Measurements from ENCODE around the gene AQP2.

The AQP2 gene

DNA sequence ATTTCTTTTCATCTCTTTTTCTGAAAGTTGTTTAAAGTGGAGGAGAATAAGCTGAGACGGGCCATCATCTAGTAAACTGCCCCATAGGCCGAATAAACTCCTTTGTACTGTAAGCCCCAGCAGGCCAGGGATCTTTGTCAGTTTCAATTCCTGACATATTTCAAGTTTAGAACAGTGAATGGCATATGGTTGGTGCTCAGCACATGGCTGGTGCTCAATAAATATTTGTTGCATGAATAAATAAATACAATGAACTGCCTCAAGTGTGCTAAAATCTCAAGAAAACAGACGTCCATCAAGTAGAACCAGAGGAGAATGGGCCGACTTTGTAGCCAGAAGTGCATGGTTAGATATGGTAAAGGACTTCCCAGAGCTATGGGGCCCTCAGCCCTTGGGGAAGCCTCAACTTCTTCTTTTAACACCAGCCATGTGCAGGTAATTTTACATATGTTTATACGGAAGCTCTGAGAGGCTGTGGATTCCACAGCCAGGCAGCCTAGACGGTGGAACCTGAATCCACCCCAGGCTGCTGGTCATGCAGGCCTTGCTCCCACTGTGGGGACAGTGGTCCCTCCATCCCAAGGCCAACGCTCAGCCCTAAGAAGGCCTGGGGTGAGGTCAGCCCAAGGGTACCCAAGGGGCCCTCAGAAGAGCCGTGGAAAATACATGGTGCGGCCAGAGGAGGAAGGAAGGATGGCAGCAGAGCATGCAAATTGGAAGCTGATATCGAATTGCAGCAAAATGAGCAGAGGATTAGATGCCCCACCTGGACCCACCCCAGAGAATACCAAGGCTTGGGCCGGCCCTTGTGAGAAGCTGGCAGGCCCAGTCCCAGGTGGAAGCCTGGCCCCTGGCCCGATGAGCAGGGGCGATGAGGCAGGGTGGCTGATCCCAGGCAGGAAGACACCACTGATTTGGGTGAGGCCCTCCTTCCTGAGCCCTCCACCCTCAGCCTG is 8.7 kb upstream of the AQP2 start:
- DNase-seq (ENCODE audit: low read depth in 2 of 2) = no peak

DNA sequence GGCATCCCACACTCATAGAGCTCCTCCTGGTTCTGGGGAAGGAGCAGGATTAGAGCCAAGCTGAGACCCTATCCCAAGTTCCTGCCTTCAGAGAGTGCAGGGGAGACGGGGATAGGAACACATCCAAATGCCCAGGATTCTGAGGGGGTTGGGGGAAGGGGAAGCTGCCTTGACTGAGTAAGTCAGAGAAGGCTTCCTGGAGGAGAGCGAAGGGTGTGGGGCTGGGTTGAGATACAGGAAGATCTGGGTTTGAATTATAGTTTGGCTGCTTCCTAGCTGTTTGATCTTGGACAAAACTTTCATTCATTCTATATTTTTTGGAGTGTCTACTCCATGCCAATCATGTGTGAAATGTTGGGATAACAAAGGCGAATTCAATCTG is 8.0 kb upstream of the AQP2 start:
- no peak for DNase-seq (ENCODE audit: low read depth in 2 of 2)

DNA sequence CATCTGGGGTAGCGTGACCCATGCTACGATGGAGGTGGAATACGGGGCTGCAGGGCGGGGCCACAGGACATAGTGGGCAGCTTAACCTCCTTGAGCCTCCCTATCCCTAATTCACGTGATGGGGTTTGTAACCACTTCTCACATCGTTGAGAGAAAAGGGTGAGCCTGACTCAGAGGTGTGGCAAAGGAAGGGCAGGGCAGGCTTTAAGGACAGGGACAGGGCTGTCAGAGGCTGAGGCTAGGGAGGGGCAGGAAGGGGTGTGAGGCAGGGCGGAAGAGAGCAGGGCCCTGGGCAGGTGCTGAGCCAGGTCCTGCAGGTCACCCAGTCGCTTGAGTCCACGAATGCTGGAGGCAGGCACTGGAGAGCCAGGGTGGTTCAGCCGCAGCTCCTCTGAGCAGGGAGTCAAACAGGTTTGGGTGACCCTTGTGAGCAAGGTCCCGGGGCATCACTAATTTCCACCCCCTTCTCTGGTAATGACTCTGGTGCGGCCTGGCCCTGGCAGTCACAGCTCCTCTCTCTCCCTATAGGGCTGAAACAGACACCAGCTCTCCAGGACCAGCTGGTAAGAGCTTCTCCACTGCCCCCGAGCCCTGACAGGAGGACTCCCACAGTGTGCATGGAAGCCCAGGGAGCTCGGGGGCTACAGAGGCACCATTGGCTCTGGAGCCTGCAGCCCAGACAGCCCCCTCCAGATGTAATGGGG is 7.5 kb upstream of the AQP2 start:
- no peak for DNase-seq (ENCODE audit: low read depth in 2 of 2)

DNA sequence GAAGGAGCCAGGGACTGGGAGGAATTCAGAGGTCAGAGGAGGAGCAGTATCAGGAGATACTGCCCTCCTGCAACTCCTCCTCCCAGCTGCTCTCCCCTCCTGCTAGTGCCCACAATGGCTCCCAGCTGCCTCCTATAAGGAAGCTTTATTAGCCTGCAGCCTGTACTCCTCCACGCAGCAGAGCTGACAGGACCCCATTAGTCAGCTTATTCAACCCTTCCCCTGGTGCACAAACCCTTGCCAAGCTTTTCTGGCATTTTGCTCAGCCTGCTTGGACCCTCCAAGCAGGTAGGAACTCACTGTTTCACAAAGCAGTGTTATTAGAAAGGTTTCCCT is 6.9 kb upstream of the AQP2 start:
- DNase-seq (ENCODE audit: low read depth in 2 of 2) = no peak

DNA sequence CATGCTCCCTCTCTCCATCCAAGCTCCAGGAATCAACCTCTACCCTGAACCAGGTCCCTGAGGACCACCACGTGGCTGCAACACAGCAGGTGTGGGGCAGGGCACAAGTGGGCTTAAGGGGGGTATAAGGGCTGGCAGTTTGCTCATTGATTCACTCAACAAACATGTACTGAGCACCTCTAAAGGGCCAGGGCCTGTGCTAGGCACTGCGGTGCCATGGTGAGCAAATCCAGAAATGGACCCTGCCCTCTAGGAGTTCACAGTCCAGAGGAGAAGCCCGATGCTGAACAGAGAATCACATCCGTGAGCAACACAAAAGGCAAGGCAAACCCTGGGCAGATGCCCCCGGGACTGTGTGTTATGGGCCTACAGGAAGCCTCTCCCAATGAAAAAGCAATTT is 6.5 kb upstream of the AQP2 start:
- no peak for DNase-seq (ENCODE audit: low read depth in 2 of 2)

DNA sequence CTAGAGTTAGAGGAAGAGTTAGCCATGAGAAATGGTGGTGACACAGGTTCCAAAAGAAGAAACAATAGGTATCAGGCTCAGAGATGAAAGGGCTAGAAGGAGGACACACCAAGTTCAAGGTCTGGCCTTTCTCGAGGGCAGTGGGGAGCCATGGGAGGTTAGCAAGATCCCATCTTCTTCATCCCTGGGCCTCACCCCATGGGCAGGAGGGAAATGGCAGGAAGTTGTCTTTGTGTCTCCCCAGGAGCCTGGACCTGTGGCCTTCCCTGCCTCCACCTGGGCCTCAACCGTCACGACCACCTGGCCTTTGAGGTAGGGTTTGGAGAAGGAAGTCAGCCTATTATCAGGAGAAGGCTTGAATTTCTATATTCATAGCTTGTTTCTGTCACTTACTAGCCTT is 5.8 kb upstream of the AQP2 start:
- DNase-seq (ENCODE audit: low read depth in 2 of 2) = no peak

DNA sequence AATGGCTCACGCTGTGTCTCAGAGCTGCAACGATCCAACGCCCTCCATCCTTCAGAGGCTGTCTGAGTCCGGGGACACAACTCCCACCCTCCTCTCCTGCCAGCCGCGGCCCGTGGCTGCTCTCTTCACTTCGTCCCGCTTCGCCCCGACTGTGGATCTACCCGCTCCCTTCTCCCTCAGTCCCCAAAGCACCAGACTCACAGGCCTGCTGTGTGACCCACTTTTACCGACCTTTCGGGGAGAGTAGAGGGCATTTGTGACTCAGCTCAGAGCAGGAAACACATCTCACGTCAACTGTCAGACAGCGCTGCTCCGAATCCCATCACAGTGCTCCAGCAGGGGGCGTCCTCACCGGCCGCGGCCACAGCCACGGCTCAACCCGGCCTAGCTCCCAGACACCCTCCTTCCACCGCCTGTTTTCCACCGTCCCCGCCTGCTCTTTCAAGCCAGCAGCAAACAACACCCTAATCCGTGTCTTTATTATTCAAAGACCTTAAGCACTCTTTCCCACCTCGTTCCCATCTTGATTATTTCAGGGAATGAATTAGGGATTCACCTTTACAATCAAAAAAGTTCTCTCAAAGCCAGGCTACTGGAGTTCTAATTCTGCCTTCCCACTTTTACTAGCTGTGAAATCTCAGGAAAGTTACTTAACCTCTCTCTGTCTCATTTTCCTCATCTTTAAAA is 5.0 kb upstream of the AQP2 start:
- peak; percentile 20 to 26 for DNase-seq (ENCODE audit: low read depth in 2 of 2)

DNA sequence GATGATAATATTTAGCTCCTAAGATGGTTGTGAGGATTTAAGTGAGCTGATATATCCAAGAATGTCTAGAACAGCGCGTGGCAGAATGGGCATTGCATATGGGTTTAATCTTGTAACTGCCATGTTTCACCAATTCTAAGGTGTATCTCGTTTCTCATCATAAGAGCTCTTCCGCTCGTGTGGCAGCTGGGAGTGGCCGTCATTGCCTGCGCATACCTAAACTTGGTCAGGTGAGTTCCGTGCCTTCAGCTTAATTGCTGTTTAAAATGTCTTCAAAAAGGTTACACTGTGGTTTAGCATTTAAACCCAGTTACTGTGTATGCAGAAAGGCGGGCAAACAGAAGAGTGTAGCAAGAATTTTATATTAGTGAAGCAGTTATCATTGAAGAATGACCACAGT is 4.5 kb upstream of the AQP2 start:
- no peak for DNase-seq (ENCODE audit: low read depth in 2 of 2)

DNA sequence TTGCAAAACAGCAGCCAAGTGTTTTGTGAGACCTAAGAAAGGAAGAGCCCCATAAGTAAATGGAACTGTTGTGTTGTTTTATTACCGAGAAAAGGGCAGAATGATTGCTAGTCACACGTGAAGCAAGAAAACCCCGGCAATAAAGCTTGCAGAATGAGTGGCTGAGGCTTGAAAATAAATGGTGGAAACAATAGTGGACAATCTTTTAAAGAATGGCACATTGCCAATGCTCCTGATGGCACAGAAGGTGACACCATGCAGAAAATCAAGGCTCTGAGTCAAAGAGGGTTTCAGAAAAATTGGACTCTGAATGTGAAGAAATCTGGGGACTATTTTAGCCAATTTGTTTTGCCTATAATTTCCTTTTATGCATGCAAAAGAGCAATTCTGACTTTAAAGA is 4.0 kb upstream of the AQP2 start:
- DNase-seq (ENCODE audit: low read depth in 2 of 2) = no peak

DNA sequence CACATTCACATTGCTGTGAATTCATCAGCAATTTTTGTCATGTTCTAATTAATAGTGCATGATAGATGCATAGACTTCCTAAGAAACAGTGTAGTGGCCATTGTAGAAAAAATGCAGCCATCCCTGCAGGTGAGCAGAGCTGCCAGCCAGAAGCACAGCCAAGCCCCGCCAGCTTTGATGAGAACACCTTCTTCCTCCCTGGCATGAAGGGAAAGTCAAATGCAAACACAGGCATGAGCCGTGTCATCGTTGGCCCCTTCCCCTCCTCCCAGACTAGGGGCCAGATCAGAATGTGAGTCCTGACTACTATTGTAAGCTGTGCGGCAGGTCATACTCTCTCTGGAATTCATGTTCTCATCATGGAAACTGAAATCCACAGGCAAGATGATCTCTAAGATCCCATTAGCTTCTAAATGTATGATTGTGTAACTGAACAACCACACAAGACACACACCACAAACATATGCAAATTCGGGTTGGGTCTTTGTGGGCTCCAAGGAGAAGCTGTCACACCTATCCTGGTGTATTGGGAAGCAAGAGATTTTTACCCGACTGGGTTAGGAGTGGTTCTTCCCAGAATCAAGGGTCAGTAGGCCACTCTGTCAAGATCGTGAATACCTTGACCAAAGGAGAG is 2.8 kb upstream of the AQP2 start:
- DNase-seq (ENCODE audit: low read depth in 2 of 2) = no peak

DNA sequence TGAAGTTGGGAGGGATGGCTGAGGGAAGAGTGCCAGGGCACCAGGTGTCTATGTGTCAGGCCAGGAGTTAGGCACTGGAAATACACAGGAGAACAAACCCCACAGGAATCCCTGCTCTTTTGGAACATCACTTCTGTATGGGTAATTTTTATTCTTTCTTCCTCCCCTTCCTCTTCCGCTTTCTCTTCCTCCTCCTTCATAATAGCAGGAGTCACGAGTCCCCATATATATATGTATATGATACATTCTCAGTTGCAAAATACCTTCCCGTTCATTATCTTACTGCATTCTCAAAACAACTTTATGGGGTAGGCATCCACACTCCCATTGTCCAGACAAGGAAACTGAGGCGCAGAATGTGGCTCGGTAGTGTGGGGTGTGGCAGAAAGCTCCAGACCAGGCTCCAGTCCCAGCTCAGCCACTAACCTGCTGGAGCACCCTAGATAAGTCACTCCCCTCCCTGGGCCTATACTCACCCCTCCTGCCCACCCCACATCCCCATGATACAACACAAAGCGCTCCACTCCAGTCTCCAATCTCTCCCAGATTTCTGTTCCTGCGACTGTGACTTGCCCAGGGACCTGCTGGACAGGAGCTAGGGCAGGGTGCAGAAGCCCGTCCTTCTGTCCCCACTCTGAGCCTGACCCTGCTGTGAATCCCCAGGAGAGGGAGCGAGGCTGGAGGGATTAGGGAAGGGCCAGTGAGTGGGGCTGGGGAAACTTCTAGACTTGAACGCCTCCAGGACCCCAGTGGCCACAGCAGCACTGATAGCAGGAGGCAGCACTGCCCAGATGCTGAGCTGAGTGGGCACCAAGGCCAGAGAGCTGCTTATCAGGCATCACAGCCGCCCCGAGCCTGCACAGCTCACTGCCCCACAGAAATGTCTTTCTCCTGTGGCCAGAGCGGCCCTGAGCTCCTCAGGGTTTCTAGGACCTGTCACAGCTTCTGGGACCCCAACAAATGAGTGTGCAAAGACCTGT is 1.4 kb upstream of the AQP2 start:
- DNase-seq (ENCODE audit: low read depth in 2 of 2) = no peak

DNA sequence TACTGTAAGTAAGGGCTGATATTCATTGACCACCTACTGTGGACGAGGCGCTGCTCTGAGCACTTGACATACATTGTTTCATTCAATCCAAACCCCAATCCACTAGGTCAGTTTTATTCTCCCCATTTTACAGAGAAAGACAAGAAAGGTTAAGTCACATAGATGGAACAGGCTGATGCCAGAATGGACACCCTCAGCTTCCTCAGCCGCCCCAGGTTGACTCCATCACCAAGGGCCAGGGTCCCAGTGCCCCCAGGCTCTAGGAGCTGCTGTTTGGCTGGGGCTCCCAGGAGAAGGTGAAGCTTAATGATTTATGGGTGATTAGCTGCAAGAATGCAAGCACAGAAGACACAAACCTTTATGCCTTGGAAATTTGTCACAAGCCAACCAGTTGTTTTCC is 671 bp upstream of the AQP2 start:
- DNase-seq (ENCODE audit: low read depth in 2 of 2) = no peak

DNA sequence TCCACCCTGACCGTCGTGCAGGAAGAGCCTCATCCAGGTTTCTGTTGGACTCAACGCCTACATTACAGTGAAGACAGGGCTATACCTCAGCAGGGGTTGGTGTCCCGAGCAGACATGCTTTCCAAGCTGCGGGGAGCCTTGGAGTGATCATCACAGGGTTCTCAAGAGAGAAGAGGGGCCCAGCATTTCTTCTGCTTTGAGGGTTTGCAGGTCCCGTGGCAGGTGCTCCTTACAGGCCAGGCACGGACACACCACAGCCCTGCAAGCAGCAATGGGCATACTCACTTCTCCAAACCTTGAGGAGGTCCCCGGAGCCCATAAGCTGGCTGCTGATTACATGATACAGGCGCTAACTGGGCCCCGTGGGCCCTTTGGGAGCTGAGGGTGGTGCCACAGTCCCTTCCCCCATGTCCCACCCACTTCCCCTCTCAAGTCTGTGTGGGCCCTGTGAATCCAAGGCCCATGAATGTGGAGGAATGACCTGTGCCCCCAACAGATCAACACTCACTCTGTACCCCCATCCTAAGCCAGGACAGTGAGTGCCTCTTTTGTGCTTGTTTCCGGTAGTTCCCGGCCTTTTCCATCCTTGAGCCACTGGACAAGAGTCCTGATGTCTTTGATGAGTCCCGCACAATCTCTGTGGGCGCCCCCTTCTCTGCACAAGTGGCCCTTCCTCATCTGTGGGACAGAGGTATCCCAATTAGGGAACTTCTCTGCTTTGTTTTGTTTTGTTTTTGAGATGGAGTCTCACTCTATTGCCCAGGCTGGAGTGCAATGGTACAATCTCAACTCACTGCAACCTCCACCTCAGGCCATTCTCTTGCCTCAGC is 1.1 kb downstream of the AQP2 start:
- DNase-seq (ENCODE audit: low read depth in 2 of 2) = no peak

DNA sequence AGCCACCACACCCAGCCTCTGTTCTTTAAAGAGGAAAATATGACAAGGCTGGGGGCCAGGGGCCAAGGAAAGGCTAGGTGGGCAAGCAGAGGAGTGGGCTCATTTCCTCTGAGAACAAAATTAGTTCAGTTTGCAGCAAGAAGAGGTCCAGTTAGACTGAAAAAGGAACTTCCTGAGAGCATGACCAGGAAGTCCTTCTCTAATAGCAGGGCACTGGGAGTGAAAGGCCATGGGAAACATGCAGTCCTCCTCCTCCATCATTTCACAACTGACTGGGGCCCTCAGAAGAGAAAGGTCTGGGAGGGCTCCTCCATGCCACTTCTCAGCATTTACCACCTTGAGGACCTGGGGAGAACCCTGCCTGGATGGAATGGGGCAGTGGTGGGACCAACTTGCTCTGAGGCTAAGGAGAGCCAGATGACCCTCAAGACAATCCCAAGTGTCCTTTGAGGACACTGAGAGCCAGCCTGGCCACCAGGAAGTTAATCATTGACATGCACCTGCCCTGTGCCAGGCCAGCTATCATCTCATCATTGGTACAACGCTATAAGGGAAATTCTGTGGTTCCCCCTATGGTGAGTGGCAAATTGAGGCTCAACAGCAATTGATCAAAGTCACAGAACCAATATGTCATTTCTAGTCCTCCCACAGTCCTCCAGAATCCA is 2.0 kb downstream of the AQP2 start:
- DNase-seq (ENCODE audit: low read depth in 2 of 2) = no peak

DNA sequence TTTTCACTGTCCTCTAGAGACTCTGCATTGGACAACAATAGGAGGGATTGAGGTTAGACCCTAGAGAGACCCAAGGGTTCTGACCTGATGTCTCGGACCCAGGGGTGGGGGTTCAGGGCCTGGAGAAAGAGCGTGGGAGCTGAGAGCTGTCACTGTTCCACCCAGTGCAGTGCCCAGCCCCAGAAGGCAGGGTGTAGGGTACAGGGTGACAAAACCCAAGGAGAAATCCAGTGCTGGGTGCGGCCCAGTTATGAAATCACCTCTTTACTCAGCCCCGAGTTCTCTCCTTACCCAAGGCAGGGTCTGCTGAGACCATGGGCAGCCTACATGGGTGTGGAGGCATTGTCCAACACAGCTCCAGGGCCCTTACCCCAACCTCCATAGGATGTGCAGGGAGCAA is 2.6 kb downstream of the AQP2 start:
- DNase-seq (ENCODE audit: low read depth in 2 of 2) = no peak

DNA sequence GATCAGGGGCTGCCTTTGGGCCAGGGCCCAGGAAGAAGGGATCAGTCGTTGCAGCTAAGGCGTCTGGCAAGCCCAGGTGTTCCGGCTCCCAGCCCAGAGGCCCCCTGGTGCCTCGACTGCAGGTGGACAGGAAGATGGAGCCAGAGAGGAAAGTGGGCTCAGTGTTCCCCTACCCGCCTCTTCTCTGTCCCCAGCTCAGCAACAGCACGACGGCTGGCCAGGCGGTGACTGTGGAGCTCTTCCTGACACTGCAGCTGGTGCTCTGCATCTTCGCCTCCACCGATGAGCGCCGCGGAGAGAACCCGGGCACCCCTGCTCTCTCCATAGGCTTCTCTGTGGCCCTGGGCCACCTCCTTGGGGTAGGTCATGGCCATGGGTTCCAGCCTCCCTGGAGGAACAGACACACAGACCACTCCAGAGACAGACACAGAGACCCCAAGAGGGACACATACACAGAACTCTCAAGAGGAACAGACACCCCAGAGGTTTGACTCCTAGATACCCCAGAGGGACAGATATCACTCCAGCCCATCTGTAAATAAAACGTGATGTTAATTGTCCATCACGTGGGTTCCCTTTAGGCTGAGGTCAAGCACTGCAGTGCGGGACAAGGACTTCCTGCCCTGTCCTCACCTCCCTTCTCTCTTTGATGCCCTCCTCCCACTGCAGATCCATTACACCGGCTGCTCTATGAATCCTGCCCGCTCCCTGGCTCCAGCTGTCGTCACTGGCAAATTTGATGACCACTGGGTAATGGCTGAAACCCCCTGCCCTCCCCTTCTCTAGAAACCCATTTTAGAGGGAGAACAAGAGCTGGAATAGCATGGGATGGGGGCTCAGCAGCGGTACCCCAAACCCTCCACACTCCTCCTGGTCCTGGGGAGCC is 3.7 kb downstream of the AQP2 start:
- no peak for DNase-seq (ENCODE audit: low read depth in 2 of 2)

DNA sequence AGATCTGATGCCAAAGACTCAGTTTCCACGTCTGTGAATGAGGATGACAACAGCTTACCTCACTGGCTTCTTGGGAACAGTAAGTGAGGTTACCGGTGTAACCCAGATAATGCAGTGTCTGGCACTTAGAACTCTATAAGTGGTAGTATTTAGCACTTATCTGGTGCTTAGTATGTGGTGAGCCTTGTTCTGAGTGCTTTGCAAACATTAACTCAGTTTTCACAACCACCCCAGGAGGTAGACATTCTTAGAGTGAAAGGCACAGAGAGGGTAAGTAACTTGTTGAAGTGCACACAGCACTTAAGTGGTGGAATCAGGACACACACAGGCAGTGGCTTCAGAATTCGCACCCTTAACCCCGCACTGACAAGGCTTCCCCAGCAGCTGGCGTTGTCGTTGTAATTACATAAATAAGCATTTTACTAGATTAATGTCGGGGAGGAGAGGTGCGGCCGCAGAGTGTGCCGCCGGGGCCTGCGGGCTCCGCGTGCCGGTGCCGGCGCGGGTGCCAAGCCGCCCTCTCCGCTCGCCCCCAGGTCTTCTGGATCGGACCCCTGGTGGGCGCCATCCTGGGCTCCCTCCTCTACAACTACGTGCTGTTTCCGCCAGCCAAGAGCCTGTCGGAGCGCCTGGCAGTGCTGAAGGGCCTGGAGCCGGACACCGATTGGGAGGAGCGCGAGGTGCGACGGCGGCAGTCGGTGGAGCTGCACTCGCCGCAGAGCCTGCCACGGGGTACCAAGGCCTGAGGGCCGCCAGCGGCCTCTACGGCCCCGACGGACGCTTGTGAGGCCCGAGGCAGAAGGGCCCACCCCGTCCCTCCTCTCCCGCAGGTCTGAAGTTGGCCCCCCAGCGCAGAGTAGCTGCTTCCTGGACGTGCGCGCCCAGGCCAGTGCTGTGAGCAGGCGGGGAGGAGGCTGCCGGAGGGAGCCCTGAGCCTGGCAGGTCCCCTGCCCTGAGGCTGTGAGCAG is 4.6 kb downstream of the AQP2 start:
- no peak for DNase-seq (ENCODE audit: low read depth in 2 of 2)
